Temporal lobe (tissue), 1 donor: Measurements from ENCODE around the gene ADH4. TPM values are rescaled to one million over a fixed set of nuclear protein-coding genes. Genes with fewer than 3 reads are reported as not detected.

Source experiments
- total RNA-seq: library from RNA; depleted of rRNA; stranded (reverse); fragments of >200 nt; gene quantifications from one replicate; pipeline ENCODE4 v1.2.3, GENCODE V29; 2014

ADH4 gene
- total RNA-seq, 1 donor from 2014 or later, result not detected

Other genes with a start within 250 kb of the ADH4 start
- 174 TPM for gene EIF4E, start 215.2 kb downstream of the ADH4 start, total RNA-seq
- 35.9 TPM for gene METAP1, start 148.6 kb downstream of the ADH4 start, total RNA-seq
- gene ADH5, start 55.5 kb downstream of the ADH4 start, total RNA-seq, result 79.2 TPM
- gene ADH6, start 74.9 kb upstream of the ADH4 start, total RNA-seq, result not detected
- not detected for gene ADH1A, start 146.7 kb upstream of the ADH4 start, total RNA-seq
- under 0.01 TPM for gene ADH1B, start 177.1 kb upstream of the ADH4 start, total RNA-seq
- gene ADH1C, start 208.4 kb upstream of the ADH4 start, total RNA-seq, result 0.25 TPM